Retinal pigment epithelial cell (primary cell): ENCODE data around the gene SLC9A6.
A peak's percentile ranks its signal among the peaks of the same experiment; 100 is the strongest.

Experiments
- DNase-seq: peaks from one replicate; pipeline ENCODE4 v3.0.0-alpha.2; 2010; ENCODE audit warnings: low read depth
- H3K4me3 ChIP-seq: 2 replicates; pipeline ENCODE4 v1.5.1; 2011; ENCODE audit warnings: mild to moderate bottlenecking, low read length, control low read depth, moderate library complexity
- CTCF ChIP-seq: conservative IDR thresholded peaks from 2 replicates; pipeline ENCODE4 v1.5.1; 2011; ENCODE audit warnings: low read depth, low read length, control low read depth, inconsistent platforms

The SLC9A6 gene

DNA sequence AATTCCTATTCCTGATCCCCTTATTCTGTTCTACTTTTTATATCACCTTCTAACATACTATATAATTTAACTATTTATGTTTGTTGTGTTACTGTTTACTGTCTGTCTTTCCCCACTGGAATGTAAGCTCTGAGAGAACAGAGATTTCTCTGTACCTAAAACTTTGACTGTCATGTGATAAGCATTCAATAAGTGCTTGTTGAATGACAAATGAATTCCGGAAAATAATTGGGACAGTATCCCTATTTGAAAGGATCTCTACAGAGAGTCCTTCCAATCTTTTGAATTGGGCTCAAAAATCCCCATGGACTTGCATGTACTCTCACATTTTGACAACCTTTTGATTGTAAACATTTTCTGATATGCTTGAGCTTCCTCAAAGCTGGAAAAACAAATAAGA lies 9.8 kb upstream of the SLC9A6 start:
- TF ChIP-seq CTCF, result no peak
- H3K4me3 ChIP-seq, result no peak overlapping the region
- no peak for DNase-seq

DNA sequence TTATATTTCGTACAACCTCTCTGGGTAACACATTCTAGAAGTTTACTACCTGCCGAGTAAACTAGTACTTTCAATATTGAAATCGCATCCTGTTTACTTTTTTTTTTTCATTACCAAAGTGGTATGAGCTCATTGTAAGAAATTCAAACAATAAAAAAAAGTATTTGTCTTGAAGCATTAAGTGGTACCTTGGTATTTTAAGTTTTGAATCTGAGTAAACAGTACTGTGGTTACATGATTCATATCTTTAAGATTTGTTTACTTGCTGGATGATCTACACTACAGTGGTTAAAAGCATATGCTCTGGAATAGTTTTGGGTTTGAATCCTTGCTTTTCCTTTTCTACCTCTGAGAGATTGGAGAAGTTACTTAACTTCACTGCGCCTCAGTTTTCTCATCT lies 7.6 kb upstream of the SLC9A6 start:
- no peak overlapping the region for H3K4me3 ChIP-seq
- no peak for DNase-seq
- no peak for TF ChIP-seq CTCF

- no peak for TF ChIP-seq CTCF
- H3K4me3 ChIP-seq, result no peak overlapping the region
- DNase-seq, result no peak
Measured at GRCh38 chrX:135981010-135981409, 4.2 kb upstream of the SLC9A6 start.

GRCh38 chrX:135981668-135982067 lies 3.6 kb upstream of the SLC9A6 start:
- no peak for TF ChIP-seq CTCF
- no peak overlapping the region for H3K4me3 ChIP-seq
- no peak for DNase-seq

DNA sequence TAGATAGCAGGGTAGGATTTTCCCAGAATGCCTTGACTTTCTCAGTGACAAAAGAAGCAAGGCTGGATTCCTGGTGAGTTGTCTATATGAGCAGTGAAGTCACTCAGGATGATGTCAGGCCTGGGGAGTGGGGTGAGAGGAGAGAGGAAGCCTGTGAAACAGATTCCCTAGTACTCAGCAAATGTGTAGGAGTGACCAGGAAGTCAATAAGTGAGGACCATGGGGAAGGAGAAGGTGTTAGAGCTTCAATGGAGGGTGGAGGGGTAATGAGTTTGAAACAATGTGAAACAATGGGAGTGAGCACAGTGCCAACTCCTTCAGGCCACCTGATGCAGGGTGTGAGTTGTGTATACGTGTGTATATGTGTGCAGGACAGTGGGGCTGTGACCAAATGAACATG lies 2.4 kb upstream of the SLC9A6 start:
- no peak overlapping the region for H3K4me3 ChIP-seq
- DNase-seq, result no peak
- no peak for TF ChIP-seq CTCF

DNA sequence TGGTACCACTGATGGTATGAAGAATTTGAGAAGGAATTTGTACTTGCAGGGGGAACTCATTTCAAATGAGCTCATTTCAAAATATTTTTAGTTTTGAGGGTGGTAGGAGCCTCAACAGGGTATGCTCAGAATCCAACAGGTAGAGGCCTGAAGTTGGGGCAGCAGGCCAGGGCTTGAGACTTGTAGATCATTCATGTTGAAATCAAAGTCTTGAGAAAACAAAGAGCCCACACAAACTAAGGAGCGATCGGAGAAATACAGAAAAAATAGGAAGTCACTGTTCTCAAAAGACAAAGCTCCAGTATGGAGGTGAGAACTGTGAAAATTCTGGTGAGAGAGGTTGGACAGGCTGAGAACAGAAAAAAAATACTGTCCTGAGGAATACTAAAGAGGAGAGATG lies 979 bp upstream of the SLC9A6 start:
- no peak for TF ChIP-seq CTCF
- peak overlapping the region; percentile 72 for H3K4me3 ChIP-seq
- DNase-seq, result no peak

DNA sequence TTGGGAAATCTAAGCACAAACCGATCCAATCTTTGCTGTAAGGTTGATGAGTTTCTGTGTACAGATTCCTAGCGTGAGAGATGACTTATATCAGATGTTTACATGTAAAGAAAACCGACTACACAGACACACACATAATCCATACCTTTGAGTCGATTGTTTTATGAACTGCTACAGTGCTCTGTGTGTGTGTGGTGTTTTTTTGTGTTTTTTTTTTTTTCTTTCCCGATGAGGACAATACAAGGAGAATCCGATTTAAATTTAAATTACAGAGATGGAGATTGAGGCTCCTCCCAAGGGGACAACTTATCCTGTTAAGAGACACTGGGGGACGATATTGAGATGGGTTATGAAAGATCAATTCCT lies 461 bp upstream of the SLC9A6 start:
- H3K4me3 ChIP-seq, result peak overlapping the region; percentile 72
- DNase-seq, result no peak

More for the DNA sequence above, 461 bp upstream of the SLC9A6 start:
- TF ChIP-seq CTCF, result no peak
